Cardiac fibroblast (primary cell): ENCODE results near the gene P2RX1.

Experiments used
- DNase-seq, 2 donors: peaks; one replicate each; pipeline versions ENCODE4 v3.0.0 to v3.0.0-alpha.2; 2010; ENCODE audit warnings: low read depth in 2 of 2
- H3K4me3 ChIP-seq, 2 donors: replicated peaks in 1 of 2; 1 replicate in 1 of 2; 2 replicates in 1 of 2; pipeline ENCODE4 v1.5.1; 2011; ENCODE audit warnings: low read depth in 2 of 2, low read length in 2 of 2, mild to moderate bottlenecking in 2 of 2, moderate library complexity in 1 of 2
- CTCF ChIP-seq: IDR thresholded peaks from one replicate; pipeline ENCODE4 v1.5.1; 2011; ENCODE audit warnings: low read depth, mild to moderate bottlenecking, low read length, inconsistent platforms

P2RX1 gene

DNA sequence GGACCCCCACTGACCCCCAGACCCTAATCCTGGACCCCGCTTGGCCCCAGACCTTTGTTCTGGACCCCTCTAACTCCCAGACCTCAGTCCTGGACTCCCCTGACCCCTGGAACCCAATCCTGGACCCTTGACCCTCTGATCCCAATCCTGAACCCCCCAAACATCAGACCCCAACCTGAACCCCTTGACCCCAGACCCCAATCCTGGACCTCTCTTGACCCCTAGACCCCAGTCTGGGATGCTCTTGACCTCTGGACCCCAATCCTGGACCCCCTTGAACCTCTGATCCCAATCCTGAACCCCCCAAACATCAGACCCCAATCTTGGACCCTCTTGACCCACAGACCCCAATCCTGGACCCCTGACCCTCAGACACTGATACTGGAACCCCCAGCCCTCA lies 13.5 kb upstream of the P2RX1 start:
- no peak overlapping the region for H3K4me3 ChIP-seq
- no peak for TF ChIP-seq CTCF
- no peak for DNase-seq

DNA sequence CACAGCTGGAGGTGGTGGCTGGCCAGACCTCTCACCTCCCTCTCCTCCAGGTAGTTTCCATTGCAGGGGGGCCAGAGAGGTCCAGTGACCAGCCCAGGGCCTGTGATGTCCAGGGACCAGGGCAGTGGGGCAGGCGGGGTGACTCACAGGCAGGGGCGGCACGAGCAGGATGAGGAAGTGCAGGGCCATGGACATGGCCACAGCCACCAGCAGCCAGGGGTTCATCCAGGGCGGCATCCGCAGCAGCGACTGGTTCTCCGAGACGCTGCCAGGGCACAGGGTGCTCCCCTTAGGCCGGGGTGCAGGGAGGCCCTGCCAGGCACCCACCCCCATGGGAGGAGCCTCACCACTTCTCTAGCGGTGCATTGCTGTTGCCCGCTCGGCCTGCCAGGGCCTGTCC lies 12.9 kb upstream of the P2RX1 start:
- DNase-seq, result no peak
- TF ChIP-seq CTCF, result no peak
- H3K4me3 ChIP-seq, result no peak overlapping the region

DNA sequence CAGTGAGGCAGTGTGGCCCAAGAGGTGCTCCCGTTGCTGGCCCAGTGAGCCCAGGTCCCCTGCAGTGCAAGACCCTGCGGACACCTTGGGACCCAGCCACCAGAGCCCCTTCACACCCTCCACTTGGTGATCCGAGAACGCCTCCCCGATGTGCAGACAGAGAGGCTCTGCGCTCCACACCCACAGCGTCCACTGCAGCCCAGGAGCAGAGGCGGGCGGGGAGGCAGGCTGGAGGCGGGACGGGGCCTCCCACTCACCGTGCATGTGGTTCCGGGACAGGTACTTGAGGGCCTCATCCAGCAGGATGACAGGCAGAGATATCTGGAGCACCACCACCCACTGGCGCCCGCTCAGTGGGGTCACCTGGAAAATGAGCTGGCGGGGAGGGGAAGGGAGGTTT lies 12.1 kb upstream of the P2RX1 start:
- no peak overlapping the region for H3K4me3 ChIP-seq
- DNase-seq, result no peak
- no peak for TF ChIP-seq CTCF

DNA sequence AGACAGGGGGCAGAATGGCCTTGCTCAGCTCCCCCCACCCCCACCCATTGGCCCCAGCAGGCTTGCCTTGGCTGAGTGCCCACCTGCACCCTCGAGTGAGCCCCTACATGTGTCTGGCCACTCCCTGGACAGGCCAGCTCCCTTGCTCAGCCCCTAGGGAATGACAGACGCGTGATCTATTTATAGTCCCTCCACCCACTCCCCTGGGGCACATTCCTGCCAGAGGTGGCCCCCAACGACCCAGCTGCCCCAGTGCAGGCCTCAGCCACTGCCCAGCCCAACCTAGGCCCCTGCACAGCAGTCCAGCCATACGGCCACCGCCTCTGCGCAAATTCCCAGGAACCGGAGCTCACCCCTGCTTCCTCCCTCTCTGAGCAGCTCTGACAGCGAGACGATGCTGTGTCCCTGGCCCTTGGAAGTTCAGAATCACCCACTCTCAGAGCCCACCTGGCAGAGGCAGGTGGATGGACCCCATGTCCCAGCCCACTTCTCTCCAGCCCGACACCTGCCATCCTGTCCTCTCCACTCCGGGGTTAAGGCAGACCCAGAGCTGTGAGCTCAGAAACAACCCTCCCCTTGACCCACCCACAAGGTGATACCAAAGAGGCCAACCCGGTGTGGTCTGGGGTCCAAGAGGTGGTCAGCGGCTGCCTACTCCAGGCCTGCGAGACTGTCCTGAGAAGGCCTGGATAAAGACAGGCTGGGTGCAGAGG lies 11.5 kb upstream of the P2RX1 start:
- peak in 1 of 2 donors; percentile 21 for DNase-seq
- TF ChIP-seq CTCF, result no peak
- no peak overlapping the region for H3K4me3 ChIP-seq

DNA sequence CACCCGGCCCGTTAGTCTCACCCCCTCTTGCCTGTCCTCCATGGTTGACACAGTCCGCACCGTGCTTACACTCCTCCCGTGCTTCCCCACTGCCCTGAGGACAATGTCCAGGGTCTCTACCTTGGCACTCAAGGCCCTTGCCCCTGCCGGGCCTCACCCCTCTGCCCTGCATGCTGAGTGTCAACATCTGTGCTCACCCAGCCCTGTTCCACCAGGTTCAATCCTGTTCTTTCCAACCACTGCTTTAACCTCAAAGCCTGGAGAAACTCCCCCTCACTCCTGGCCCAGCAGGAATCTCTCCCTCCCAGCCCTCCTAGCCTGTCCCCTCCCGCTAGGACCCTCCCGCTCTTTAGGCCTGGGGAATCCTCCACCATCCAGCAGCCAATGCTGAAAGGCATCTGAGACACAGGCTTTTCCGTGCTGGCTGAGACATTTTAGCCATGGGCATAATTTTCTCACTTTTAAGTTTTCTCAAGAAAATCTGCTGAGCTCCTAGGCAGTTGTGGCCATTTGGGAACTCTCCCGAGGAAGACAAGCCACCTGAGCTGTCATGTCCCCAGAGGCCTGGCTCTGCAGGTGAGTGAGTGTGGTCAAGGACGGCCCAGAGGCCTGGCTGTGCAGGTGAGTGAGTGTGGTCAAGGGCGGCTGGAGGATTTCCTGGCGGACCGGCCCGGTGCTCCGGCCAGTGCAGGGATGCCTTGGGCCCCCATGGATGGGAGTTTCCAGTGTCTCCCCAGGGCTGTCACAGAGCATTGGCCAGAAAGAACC lies 10.8 kb upstream of the P2RX1 start:
- H3K4me3 ChIP-seq, result no peak overlapping the region
- no peak for TF ChIP-seq CTCF
- no peak for DNase-seq

GRCh38 chr17:3925684-3926485 lies 9.6 kb upstream of the P2RX1 start:
- no peak for TF ChIP-seq CTCF
- no peak overlapping the region for H3K4me3 ChIP-seq
- DNase-seq, result no peak
